Panc1 (cell line): ENCODE results near the gene OFD1. TPM values are rescaled to one million over a fixed set of nuclear protein-coding genes. Genes with fewer than 3 reads are reported as not detected.

Experiments
- ATAC-seq: fragments of 200-7000 bp; cut with Tn5 transposase; 2 replicates; pipeline ENCODE4 v1.9.1; 2020; ENCODE audit warnings: mild to moderate bottlenecking, moderate library complexity
- BruUV-seq: library from RNA; stranded (reverse); fragments of 400-500 nt; replicated peaks from 2 replicates; lab custom pipeline; 2021; lab: Mats Ljungman, UMichigan
- CTCF ChIA-PET: fragments of 300-600 bp; sonication (Branson Sonifier 250); formaldehyde crosslinking; loops from one replicate; lab custom pipeline; 2022; ENCODE audit warnings: antibody characterized with exemption; lab: Charles Lee
- POLR2A ChIA-PET: fragments of 300-600 bp; sonication (Branson Sonifier 250); formaldehyde crosslinking; loops from one replicate; lab custom pipeline; 2022; ENCODE audit warnings: antibody characterized with exemption; lab: Charles Lee
- DNase-seq: peaks from one replicate; pipeline ENCODE4 v3.0.0-alpha.2; 2010; ENCODE audit warnings: low read depth, low spot score
- H3K27ac ChIP-seq: 2 replicates; pipeline ENCODE4 v1.5.1; 2011; ENCODE audit warnings: mild to moderate bottlenecking, low read length, inconsistent platforms
- H3K27me3 ChIP-seq: fragments of 200-500 bp; sonication (Bioruptor generic); 2 replicates; pipeline ENCODE4 v1.6.0; 2014; ENCODE audit warnings: low read length, inconsistent platforms; ENCODE audit not compliant: control insufficient read depth, insufficient read depth
- H3K36me3 ChIP-seq: fragments of 200-500 bp; sonication (Bioruptor generic); 2 replicates; pipeline ENCODE4 v1.5.1; 2014; ENCODE audit warnings: inconsistent platforms, mild to moderate bottlenecking, low read length, moderate library complexity; ENCODE audit not compliant: control insufficient read depth, insufficient read depth
- H3K4me1 ChIP-seq: 2 replicates; pipeline ENCODE4 v1.5.1; 2011; ENCODE audit warnings: inconsistent platforms, mild to moderate bottlenecking, low read length, moderate library complexity; ENCODE audit not compliant: control insufficient read depth, insufficient read depth
- H3K4me3 ChIP-seq, 2 experiments: 2 replicates each; pipeline ENCODE4 v1.5.1; 2011 to 2012; ENCODE audit warnings: low read depth in 2 of 2, low read length in 2 of 2, mild to moderate bottlenecking in 2 of 2, inconsistent platforms in 1 of 2, moderate library complexity in 1 of 2
- H3K9me3 ChIP-seq: fragments of 200-500 bp; sonication (Bioruptor generic); 2 replicates; pipeline ENCODE4 v1.5.1; 2014; ENCODE audit warnings: low read depth, mild to moderate bottlenecking, inconsistent platforms, low read length, moderate library complexity; ENCODE audit not compliant: control insufficient read depth, insufficient read depth
- POLR2AphosphoS5 ChIP-seq: IDR thresholded peaks from 2 replicates; pipeline ENCODE4 v1.6.1; 2012; ENCODE audit warnings: mild to moderate bottlenecking, low read depth, low read length, moderate library complexity
- SIN3A ChIP-seq: IDR thresholded peaks from 2 replicates; pipeline ENCODE4 v1.6.1; 2012; ENCODE audit warnings: low read depth, mild to moderate bottlenecking, low read length, moderate library complexity, borderline replicate concordance; ENCODE audit not compliant: insufficient read depth
- TCF7L2 ChIP-seq: IDR thresholded peaks from 2 replicates; pipeline ENCODE4 v1.6.1; 2011; ENCODE audit warnings: mild to moderate bottlenecking, low read depth, low read length, inconsistent platforms
- in situ Hi-C: cut with HindIII; loops from 2 replicates; pipeline ENCODE4 v1.10.0; 2016; ENCODE audit warnings: low sequenced_read_pairs, low pct_unique_long_range_greater_than_20kb
- intact Hi-C: fragments of 100-400 bp; cut with micrococcal nuclease; formaldehyde crosslinking; loops from one replicate; pipeline ENCODE4 v1.10.0; 2022; ENCODE audit not compliant: unreplicated experiment
- total RNA-seq: library from RNA; stranded (reverse); gene quantifications from one replicate; pipeline ENCODE4 v1.2.1, GENCODE V29; 2021; ENCODE audit not compliant: unreplicated experiment
- TF ChIP-seq, protein P1 (sequence below): fragments of 450-650 bp; IDR thresholded peaks from 2 replicates; pipeline ENCODE4 v1.5.1; 2017; ENCODE audit warnings: mild to moderate bottlenecking
- TF ChIP-seq, protein P2 (sequence below), 2 experiments: IDR thresholded peaks; 2 replicates each; pipeline ENCODE4 v1.6.1; 2011 to 2012; ENCODE audit warnings: low read depth in 2 of 2, control low read depth in 1 of 2, low read length in 1 of 2, mild to moderate bottlenecking in 1 of 2, moderate library complexity in 1 of 2; ENCODE audit not compliant: insufficient read depth in 1 of 2

The OFD1 gene
- total RNA-seq, 1 experiment from 2014 or later: 22.8 TPM

DNA sequence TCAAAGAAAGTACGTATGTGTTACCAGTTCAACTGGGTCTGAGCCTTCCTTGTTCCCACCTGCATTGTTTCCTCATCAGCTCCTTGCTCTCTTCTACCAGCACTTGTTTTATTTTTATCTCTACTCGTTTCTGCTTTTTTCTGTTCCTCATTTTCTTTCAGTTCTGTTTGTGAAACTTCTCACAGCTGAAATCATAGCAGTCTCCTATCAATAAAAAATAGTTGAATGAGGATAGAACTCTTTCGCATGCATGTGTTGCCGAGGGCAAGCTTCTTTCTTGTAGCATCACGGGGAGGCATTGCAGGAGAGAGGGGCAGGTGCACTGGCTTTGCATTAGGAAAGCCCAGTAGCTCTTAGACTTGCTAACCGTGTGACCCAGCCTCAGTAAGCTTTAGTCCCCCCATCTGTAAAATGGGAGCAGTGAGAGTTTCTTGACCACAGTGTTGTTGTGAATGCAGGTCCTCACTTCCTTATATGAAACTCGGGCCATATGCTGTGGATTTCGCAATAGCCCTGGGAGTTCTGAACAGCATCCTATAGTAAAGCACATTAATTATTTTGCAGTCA is 24.7 kb downstream of the OFD1 start:
- ChIA-PET CTCF (no interaction called here), POLR2A (no interaction called here)
- intact Hi-C loops: no loop called here
- Histone ChIP-seq H3K4me3 (no peak overlapping the region), H3K9me3 (no peaks in the 10 kb centered on the region), H3K36me3 (peaks cover 5% of the 10 kb centered on the region), H3K27me3 (no peaks in the 10 kb centered on the region), H3K4me1 (no peaks in the 10 kb centered on the region), H3K27ac (no peak overlapping the region)
- ATAC-seq (no peak), DNase-seq (no peak)
- no TSS peak for BruUV-seq
- in situ Hi-C loops: no loop called here
- TF ChIP-seq SIN3A (no peak), TCF7L2 (no peak), POLR2AphosphoS5 (no peak)
- TF ChIP-seq, protein P1, sequence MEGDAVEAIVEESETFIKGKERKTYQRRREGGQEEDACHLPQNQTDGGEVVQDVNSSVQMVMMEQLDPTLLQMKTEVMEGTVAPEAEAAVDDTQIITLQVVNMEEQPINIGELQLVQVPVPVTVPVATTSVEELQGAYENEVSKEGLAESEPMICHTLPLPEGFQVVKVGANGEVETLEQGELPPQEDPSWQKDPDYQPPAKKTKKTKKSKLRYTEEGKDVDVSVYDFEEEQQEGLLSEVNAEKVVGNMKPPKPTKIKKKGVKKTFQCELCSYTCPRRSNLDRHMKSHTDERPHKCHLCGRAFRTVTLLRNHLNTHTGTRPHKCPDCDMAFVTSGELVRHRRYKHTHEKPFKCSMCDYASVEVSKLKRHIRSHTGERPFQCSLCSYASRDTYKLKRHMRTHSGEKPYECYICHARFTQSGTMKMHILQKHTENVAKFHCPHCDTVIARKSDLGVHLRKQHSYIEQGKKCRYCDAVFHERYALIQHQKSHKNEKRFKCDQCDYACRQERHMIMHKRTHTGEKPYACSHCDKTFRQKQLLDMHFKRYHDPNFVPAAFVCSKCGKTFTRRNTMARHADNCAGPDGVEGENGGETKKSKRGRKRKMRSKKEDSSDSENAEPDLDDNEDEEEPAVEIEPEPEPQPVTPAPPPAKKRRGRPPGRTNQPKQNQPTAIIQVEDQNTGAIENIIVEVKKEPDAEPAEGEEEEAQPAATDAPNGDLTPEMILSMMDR: no peak
- TF ChIP-seq, protein P2, sequence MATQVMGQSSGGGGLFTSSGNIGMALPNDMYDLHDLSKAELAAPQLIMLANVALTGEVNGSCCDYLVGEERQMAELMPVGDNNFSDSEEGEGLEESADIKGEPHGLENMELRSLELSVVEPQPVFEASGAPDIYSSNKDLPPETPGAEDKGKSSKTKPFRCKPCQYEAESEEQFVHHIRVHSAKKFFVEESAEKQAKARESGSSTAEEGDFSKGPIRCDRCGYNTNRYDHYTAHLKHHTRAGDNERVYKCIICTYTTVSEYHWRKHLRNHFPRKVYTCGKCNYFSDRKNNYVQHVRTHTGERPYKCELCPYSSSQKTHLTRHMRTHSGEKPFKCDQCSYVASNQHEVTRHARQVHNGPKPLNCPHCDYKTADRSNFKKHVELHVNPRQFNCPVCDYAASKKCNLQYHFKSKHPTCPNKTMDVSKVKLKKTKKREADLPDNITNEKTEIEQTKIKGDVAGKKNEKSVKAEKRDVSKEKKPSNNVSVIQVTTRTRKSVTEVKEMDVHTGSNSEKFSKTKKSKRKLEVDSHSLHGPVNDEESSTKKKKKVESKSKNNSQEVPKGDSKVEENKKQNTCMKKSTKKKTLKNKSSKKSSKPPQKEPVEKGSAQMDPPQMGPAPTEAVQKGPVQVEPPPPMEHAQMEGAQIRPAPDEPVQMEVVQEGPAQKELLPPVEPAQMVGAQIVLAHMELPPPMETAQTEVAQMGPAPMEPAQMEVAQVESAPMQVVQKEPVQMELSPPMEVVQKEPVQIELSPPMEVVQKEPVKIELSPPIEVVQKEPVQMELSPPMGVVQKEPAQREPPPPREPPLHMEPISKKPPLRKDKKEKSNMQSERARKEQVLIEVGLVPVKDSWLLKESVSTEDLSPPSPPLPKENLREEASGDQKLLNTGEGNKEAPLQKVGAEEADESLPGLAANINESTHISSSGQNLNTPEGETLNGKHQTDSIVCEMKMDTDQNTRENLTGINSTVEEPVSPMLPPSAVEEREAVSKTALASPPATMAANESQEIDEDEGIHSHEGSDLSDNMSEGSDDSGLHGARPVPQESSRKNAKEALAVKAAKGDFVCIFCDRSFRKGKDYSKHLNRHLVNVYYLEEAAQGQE (IDR thresholded peaks at IDR 0.05; ENCODE audit: insufficient read depth in 1 of 2, low read depth in 2 of 2, low read length in 1 of 2): no peak

DNA sequence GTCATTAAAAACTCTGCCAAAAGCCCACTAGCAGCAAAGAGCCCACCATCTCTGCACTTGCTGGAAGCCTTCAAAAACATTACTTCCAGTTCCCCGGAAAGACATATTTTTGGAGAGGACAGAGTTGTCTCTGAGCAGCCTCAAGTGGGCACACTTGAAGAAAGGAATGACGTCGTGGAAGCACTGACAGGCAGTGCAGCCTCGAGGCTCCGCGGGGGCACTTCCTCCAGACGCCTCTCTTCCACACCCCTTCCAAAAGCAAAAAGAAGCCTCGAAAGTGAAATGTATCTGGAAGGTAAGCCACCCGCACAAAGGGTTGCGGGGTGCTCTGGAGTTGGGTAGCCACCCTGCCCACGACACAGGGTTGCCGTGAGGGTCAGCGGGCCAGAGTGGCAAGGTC is 25.9 kb downstream of the OFD1 start:
- H3K27ac ChIP-seq: no peak overlapping the region
- ATAC-seq (no peak), DNase-seq (no peak)
- H3K4me1 ChIP-seq: no peaks in the 10 kb centered on the region
- no peaks in the 10 kb centered on the region for H3K9me3 ChIP-seq
- ChIA-PET CTCF (no interaction called here), POLR2A (no interaction called here)
- H3K4me3 ChIP-seq: no peak overlapping the region
- in situ Hi-C loops: no loop called here
- no peak for TF ChIP-seq POLR2AphosphoS5
- TF ChIP-seq, protein P2 (IDR thresholded peaks at IDR 0.05; ENCODE audit: insufficient read depth in 1 of 2, low read depth in 2 of 2, low read length in 1 of 2): no peak
- no peak for TF ChIP-seq TCF7L2
- TF ChIP-seq, protein P1: no peak
- no peak for TF ChIP-seq SIN3A
- H3K36me3 ChIP-seq: peaks cover 5% of the 10 kb centered on the region
- H3K27me3 ChIP-seq: no peaks in the 10 kb centered on the region
- no TSS peak for BruUV-seq
- intact Hi-C loops: no loop called here
